ENCODE data around the gene DIPK1C.

DNA sequence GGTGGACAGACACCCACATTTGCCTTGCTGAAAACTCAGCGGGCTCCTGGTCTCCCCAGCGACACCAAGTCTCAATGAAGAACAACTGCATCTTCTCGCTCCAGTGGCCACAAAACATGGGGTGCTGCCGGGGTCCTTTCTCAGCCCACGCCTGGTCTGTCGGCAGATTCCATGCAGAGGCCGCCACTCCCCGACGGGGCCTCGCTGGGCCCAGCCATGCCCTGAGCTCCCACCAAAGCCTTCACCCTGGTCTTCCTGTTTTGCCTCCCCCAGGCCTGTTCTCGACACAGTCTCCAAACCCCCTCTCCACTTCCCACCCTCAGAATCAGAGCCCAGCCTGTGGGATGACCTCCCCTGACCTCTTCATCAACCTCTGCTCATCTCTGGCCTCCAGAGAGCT lies 31.2 kb downstream of the DIPK1C start:
- TF ChIP-seq IRF2 (CRISPR knock-in tag; IDR thresholded peaks at IDR 0.05; ENCODE audit: borderline replicate concordance, low read depth) (no peak), ATF1 (CRISPR knock-in tag; IDR thresholded peaks at IDR 0.05) (no peak), CBFB (CRISPR knock-in tag; IDR thresholded peaks at IDR 0.05; ENCODE audit: low read depth) (no peak)
- TF ChIP-seq, protein P1, sequence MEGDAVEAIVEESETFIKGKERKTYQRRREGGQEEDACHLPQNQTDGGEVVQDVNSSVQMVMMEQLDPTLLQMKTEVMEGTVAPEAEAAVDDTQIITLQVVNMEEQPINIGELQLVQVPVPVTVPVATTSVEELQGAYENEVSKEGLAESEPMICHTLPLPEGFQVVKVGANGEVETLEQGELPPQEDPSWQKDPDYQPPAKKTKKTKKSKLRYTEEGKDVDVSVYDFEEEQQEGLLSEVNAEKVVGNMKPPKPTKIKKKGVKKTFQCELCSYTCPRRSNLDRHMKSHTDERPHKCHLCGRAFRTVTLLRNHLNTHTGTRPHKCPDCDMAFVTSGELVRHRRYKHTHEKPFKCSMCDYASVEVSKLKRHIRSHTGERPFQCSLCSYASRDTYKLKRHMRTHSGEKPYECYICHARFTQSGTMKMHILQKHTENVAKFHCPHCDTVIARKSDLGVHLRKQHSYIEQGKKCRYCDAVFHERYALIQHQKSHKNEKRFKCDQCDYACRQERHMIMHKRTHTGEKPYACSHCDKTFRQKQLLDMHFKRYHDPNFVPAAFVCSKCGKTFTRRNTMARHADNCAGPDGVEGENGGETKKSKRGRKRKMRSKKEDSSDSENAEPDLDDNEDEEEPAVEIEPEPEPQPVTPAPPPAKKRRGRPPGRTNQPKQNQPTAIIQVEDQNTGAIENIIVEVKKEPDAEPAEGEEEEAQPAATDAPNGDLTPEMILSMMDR (IDR thresholded peaks at IDR 0.05), result no peak
- TF ChIP-seq, protein P2, sequence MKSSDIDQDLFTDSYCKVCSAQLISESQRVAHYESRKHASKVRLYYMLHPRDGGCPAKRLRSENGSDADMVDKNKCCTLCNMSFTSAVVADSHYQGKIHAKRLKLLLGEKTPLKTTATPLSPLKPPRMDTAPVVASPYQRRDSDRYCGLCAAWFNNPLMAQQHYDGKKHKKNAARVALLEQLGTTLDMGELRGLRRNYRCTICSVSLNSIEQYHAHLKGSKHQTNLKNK (CRISPR knock-in tag; IDR thresholded peaks at IDR 0.05), result no peak
- TF ChIP-seq, protein P3, sequence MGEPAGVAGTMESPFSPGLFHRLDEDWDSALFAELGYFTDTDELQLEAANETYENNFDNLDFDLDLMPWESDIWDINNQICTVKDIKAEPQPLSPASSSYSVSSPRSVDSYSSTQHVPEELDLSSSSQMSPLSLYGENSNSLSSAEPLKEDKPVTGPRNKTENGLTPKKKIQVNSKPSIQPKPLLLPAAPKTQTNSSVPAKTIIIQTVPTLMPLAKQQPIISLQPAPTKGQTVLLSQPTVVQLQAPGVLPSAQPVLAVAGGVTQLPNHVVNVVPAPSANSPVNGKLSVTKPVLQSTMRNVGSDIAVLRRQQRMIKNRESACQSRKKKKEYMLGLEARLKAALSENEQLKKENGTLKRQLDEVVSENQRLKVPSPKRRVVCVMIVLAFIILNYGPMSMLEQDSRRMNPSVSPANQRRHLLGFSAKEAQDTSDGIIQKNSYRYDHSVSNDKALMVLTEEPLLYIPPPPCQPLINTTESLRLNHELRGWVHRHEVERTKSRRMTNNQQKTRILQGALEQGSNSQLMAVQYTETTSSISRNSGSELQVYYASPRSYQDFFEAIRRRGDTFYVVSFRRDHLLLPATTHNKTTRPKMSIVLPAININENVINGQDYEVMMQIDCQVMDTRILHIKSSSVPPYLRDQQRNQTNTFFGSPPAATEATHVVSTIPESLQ (CRISPR knock-in tag; IDR thresholded peaks at IDR 0.05), result no peak
